OCI-LY7 (cell line): ENCODE results near the gene RHEBL1. TPM values are rescaled to one million over a fixed set of nuclear protein-coding genes. Genes with fewer than 3 reads are reported as not detected.

Experiments used
- BruUV-seq: library from RNA; stranded (reverse); fragments of 400-500 nt; replicated peaks from 2 replicates; lab custom pipeline; 2021; lab: Mats Ljungman, UMichigan
- CTCF ChIA-PET: fragments of 300-600 bp; sonication (Branson Sonifier 250); formaldehyde crosslinking; loops from one replicate; lab custom pipeline; 2022; ENCODE audit warnings: antibody characterized with exemption; ENCODE audit not compliant: unreplicated experiment; lab: Charles Lee
- POLR2A ChIA-PET: fragments of 300-600 bp; sonication (Branson Sonifier 250); formaldehyde crosslinking; loops from one replicate; lab custom pipeline; 2022; ENCODE audit warnings: antibody characterized with exemption; lab: Charles Lee
- DNase-seq: peaks from one replicate; pipeline ENCODE4 v3.0.0-alpha.2; 2015; ENCODE audit warnings: low spot score
- H2AFZ ChIP-seq: fragments of 200-600 bp; sonication (generic), shearing (Covaris generic); 2 replicates; pipeline ENCODE4 v1.6.1; 2014; ENCODE audit warnings: mild to moderate bottlenecking, antibody characterized with exemption, low read length, moderate library complexity
- H3K27ac ChIP-seq: fragments of 200-600 bp; sonication (generic); 2 replicates; pipeline ENCODE4 v1.5.1; 2014; ENCODE audit warnings: mixed run types, low read depth, mild to moderate bottlenecking, moderate library complexity, low read length, inconsistent platforms; ENCODE audit not compliant: poor library complexity, severe bottlenecking
- H3K36me3 ChIP-seq: fragments of 200-600 bp; sonication (generic); 2 replicates; pipeline ENCODE4 v1.6.1; 2014; ENCODE audit warnings: mild to moderate bottlenecking, antibody characterized with exemption, low read length, moderate library complexity, mixed read lengths; ENCODE audit not compliant: insufficient read depth
- H3K4me1 ChIP-seq: fragments of 200-600 bp; sonication (generic); 2 replicates; pipeline ENCODE4 v1.5.1; 2014; ENCODE audit warnings: mild to moderate bottlenecking, low read length; ENCODE audit not compliant: insufficient read depth, poor library complexity, severe bottlenecking
- H3K4me2 ChIP-seq: fragments of 200-600 bp; sonication (generic); 2 replicates; pipeline ENCODE4 v1.6.1; 2014; ENCODE audit warnings: mild to moderate bottlenecking, low read length
- H3K4me3 ChIP-seq: fragments of 200-600 bp; sonication (generic); 2 replicates; pipeline ENCODE4 v1.5.1; 2014; ENCODE audit warnings: mild to moderate bottlenecking, low read depth, low read length; ENCODE audit not compliant: poor library complexity, severe bottlenecking
- H3K79me2 ChIP-seq: fragments of 200-600 bp; sonication (generic); 2 replicates; pipeline ENCODE4 v1.6.1; 2016; ENCODE audit warnings: low read depth, mild to moderate bottlenecking, low read length, moderate library complexity, mixed read lengths; ENCODE audit not compliant: insufficient read depth
- H3K9me2 ChIP-seq: fragments of 200-600 bp; sonication (generic); 2 replicates; pipeline ENCODE4 v1.6.1; 2016; ENCODE audit warnings: mild to moderate bottlenecking, low read length, mixed read lengths; ENCODE audit not compliant: insufficient read depth
- H3K9me3 ChIP-seq: fragments of 200-600 bp; sonication (generic); 2 replicates; pipeline ENCODE4 v1.6.1; 2014; ENCODE audit warnings: mild to moderate bottlenecking, mixed run types, low read length, mixed read lengths
- H4K20me1 ChIP-seq: fragments of 200-600 bp; sonication (generic); 2 replicates; pipeline ENCODE4 v1.6.1; 2014; ENCODE audit warnings: mild to moderate bottlenecking, antibody characterized with exemption, low read length, moderate library complexity, mixed read lengths; ENCODE audit not compliant: insufficient read depth
- EZH2phosphoT487 ChIP-seq: fragments of 200-600 bp; sonication (generic); IDR thresholded peaks from 2 replicates; pipeline ENCODE4 v1.6.1; 2018; ENCODE audit warnings: low read depth, borderline replicate concordance, mild to moderate bottlenecking, mixed run types, antibody characterized with exemption, low read length, moderate library complexity, mixed read lengths
- intact Hi-C: fragments of 100-400 bp; cut with micrococcal nuclease; formaldehyde crosslinking; loops from one replicate; pipeline ENCODE4 v1.10.0; 2022; ENCODE audit not compliant: unreplicated experiment
- total RNA-seq, 2 experiments: library from RNA; depleted of rRNA in 1 of 2; stranded (reverse); fragments of >200 nt in 1 of 2; shearing (Covaris generic) in 1 of 2; gene quantifications; 2 replicates each; pipeline ENCODE4 v1.2.3, GENCODE V29; 2014 to 2022
- TF ChIP-seq, protein P1 (sequence below): fragments of 200-600 bp; sonication (generic); conservative IDR thresholded peaks from 2 replicates; pipeline ENCODE4 v1.5.1; 2014; ENCODE audit warnings: mild to moderate bottlenecking, antibody characterized with exemption, low read length, moderate library complexity, mixed read lengths

RHEBL1 gene
- total RNA-seq, 2 experiments from 2014 or later = 3.4 to 3.7 TPM

DNA sequence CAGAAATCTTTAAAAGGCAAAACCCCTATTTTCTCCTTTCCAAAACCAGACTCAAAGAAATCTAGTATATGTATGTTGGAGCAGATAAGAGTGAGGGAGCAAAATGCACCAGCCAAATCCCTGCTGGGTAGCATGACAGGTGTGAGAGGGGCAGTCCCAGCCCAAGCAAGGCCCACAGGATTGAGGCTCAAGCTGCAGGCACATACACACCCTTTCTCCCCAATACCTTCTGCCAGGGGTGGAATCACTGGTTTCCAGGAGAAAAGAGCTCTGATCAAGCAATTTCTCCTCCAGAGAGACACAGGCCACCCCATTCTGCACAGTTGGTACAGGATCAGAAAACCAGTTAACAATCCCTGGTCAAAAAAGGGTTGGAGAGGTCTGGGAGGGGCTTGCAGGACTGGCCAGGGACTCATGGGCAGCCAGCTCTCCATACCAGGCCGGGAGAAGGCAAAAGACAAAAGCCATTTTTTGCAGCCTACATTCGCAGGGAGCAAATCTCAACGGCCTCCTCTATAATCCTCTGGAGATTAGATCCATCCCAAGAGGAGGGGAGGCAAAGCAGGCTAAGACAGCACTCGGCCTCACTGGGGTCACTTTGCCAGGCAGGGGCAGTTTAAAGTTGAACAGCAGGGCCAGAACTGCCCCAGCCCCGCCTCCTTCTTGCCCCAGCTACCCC lies 11.3 kb downstream of the RHEBL1 start:
- Histone ChIP-seq H3K4me3 (peak overlapping the region; percentile 87), H2AFZ (no peak overlapping the region), H3K4me2 (peak overlapping the region; percentile 95), H3K9me2 (no peaks in the 10 kb centered on the region), H3K36me3 (peaks cover 34% of the 10 kb centered on the region), H3K4me1 (peaks cover 36% of the 10 kb centered on the region), H3K9me3 (no peaks in the 10 kb centered on the region), H3K27ac (peak overlapping the region; percentile 13), H4K20me1 (peaks cover 46% of the 10 kb centered on the region), H3K79me2 (peaks cover 60% of the 10 kb centered on the region)
- CTCF ChIA-PET = interaction anchor here (0.7 to 1.0 kb wide), 3 partner anchors 62 to 195 kb away, joined by 3 read pairs; no protein-coding TSS in a partner anchor
- BruUV-seq = no TSS peak
- DNase-seq = no peak
- intact Hi-C loops = no loop called here
- no peak for TF ChIP-seq EZH2phosphoT487
- TF ChIP-seq, protein P1, sequence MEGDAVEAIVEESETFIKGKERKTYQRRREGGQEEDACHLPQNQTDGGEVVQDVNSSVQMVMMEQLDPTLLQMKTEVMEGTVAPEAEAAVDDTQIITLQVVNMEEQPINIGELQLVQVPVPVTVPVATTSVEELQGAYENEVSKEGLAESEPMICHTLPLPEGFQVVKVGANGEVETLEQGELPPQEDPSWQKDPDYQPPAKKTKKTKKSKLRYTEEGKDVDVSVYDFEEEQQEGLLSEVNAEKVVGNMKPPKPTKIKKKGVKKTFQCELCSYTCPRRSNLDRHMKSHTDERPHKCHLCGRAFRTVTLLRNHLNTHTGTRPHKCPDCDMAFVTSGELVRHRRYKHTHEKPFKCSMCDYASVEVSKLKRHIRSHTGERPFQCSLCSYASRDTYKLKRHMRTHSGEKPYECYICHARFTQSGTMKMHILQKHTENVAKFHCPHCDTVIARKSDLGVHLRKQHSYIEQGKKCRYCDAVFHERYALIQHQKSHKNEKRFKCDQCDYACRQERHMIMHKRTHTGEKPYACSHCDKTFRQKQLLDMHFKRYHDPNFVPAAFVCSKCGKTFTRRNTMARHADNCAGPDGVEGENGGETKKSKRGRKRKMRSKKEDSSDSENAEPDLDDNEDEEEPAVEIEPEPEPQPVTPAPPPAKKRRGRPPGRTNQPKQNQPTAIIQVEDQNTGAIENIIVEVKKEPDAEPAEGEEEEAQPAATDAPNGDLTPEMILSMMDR = no peak
- POLR2A ChIA-PET = interaction anchor here (0.6 to 1.5 kb wide), 3 partner anchors 10 to 59 kb away, joined by 3 to 7 read pairs (median 5); partner anchors contain the start of gene RHEBL1

DNA sequence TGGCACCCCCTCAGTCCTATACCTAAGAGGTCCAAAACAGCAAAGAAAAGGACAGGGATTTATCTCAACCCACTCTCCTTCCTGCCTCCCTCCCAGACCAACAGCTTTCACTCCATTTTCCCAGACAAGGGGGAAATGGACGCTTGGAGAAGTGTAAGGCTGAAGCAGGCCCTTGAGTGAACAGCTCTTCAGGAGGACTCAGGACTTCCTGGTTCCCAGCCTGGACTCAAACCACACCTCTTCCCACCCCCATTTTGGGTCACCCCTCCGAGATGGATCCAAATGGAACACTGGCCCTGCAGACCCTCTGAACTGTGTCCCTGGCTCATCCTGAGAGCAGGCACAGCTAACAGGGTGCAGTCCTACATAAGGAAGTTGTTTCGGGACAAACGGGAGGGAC lies 11.9 kb downstream of the RHEBL1 start:
- Histone ChIP-seq H4K20me1 (peaks cover 46% of the 10 kb centered on the region), H3K9me3 (no peaks in the 10 kb centered on the region)
- BruUV-seq = no TSS peak

More for the DNA sequence above, 11.9 kb downstream of the RHEBL1 start:
- Histone ChIP-seq H3K79me2 (peaks cover 60% of the 10 kb centered on the region), H3K4me2 (peak overlapping the region; percentile 95), H3K4me1 (peaks cover 33% of the 10 kb centered on the region), H3K4me3 (peak overlapping the region; percentile 87), H3K36me3 (peaks cover 41% of the 10 kb centered on the region), H3K9me2 (no peaks in the 10 kb centered on the region), H3K27ac (peak overlapping the region; percentile 53), H2AFZ (no peak overlapping the region)
- intact Hi-C loops = loop anchor here (2.0 kb wide), 1 partner anchor 39 kb away; the partner anchor contains the start of gene PRKAG1
- TF ChIP-seq, protein P1 = no peak
- no peak for TF ChIP-seq EZH2phosphoT487
- DNase-seq = no peak
- ChIA-PET CTCF (no interaction called here), POLR2A (interaction anchor here (0.6 to 1.5 kb wide), 3 partner anchors 10 to 59 kb away, joined by 3 to 7 read pairs (median 5); partner anchors contain the start of gene RHEBL1)
